Stimulated activated CD4-positive, alpha-beta T cell treated with anti-CD3 and anti-CD28 coated beads, Interleukin-15, amount 100 ng/mL, for 1 hour (primary cell): ENCODE measurements around the gene LDB3.

Source experiments
- DNase-seq, 2 donors: peaks; one replicate each; pipeline ENCODE4 v3.0.0-alpha.2; 2020; ENCODE audit warnings: low read depth in 1 of 2, low spot score in 1 of 2

LDB3 gene

DNA sequence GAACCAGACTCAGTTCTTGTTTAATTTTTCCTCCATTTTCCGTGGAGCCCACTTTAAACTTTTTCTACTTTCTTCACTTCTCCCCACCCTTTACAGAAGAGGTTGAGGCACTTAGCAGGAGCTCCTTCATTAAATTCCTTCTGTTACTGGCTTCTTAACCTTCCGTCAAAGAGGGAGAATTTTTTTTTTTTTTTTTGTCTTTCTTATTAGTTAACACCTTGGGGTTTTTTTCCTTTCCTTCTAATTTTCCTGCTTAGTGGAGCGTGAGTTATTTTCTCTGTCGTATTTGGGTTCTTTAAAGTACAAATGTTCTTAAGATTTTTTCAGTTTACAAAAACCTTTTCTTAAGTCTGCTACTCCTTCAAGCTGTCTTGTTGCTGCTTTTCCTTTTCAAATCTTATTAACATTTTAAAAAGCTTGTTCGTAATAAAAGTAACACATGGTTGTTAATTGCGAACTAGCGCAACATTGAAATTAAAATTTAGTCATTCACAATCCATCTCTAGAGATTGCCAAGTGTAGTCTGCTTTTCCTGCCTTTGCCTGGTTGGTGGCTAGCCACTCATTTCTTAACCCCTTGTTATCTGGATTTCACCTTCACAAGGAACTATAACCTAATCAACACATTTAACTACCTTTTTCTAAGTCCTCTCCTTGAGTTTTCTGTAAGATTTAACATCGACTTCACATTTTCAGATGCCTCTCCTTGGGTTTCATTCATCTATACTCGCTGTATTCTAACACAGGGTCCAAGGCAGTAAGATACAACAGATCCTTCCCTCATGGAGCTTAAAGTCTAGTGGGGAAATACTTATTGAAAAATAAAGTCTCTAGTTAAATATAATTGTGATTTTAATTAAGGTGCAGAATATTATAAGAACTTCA lies 90.1 kb downstream of the LDB3 start:
- no peak for DNase-seq

- DNase-seq, result no peak
These were observed 90.9 kb downstream of the LDB3 start for GRCh38 chr10:86759073-86759672.

DNA sequence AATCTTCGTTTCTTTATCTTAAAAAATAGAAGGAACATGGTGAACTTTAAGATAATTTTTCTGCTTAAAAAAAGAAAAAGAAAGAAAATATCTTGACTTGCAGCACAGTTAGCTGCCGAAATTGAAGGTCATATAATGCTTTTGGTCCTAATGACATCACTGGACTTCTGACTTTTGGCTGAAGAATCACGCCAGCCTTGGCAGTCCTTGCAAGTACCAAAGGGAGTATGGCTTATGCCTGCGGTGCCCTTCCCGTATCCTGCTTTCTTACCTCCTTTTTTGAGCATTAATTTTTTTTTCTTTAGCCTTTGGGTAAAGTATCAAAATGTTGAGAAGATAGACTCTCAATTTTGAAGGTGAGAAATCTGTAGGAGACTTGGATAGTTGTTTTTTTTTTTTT lies 95.1 kb downstream of the LDB3 start:
- no peak for DNase-seq

GRCh38 chr10:86765548-86765947 lies 97.2 kb downstream of the LDB3 start:
- DNase-seq, result no peak

GRCh38 chr10:86768412-86769062 lies 100.2 kb downstream of the LDB3 start:
- DNase-seq, result no peak

- DNase-seq, result no peak
These were observed 101.7 kb downstream of the LDB3 start for GRCh38 chr10:86769991-86770390.

GRCh38 chr10:86770412-86770960 lies 102.2 kb downstream of the LDB3 start:
- no peak for DNase-seq

GRCh38 chr10:86773498-86773897 lies 105.2 kb downstream of the LDB3 start:
- DNase-seq, result no peak

GRCh38 chr10:86775056-86775869 lies 107.0 kb downstream of the LDB3 start:
- DNase-seq, result no peak

- no peak for DNase-seq
These were observed 107.5 kb downstream of the LDB3 start for GRCh38 chr10:86775870-86776180.

DNA sequence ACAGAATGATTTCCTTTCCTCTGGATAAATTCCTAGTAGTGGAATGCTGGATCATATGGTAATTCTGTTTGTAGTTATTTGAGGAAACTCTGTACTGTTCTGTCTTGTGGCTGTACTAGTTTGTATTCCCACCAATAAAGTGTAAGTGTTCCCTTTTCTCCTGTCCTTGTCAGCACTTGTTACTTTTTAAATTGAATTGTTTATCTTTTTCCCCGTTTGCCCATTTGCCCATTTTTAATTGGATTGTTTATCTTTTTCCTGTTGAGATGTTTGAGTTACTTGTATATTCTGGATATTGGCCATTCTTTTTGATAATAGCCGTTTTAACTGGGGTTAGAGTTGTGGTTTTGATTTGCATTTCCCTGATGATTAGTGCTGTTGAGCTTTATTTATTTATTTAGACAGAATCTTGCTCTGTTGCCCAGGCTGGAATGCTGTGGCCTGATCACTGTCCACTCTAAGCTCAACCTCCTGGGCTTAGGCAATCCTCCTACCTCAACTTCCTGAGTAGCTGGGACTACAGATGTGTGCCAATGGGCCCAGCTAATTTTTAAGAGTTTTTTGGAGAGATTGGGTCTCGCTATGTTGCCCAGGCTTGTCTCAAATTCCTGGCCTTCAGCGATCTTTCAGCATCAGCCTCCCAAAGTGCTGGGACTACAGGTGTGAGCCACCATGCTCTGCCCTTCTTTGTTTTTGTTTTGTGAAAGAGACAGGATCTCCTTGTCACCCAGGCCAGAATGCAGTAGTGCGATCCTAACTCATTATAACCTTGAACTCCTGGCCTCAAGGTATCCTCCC lies 111.1 kb downstream of the LDB3 start:
- no peak for DNase-seq

DNA sequence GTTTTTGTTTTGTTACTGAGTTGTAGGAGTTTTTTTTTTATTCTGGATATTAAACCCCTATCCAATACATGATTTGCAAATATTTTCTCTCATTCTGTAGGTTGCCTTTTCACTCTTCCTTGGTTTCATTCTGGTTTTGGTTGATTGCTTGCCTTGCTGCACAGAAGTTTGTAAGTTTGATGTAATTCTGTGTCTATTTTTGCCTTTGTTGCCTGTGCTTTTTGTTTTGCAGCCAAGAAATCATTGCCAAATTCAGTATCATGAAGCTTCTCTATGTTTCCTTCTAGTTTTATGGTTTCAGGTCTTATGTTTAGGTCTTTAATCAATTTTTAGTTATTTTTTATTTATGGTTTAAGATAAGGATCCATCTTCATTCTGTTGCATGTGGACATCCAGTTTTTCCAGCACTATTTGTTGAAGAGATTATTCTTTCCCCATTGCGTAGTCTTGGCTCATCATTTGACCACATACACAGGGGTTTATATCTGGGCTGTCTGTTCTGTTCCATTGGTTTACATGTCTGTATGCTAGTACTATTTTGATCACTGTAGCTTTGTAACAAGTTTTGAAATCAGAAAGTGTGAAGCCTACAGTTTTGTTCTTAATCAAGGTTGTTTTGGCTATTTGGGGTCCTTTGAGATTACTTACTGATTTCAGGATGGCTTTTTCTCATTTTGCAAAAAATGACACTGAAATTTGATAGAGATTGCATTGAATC lies 114.5 kb downstream of the LDB3 start:
- no peak for DNase-seq

GRCh38 chr10:86785037-86785436 lies 116.7 kb downstream of the LDB3 start:
- DNase-seq, result no peak
